Stomach (tissue), 4 donors: ENCODE data around the gene RASGRP4.

Experiments
- EP300 ChIP-seq: sonication (generic); formaldehyde crosslinking; IDR thresholded peaks from one replicate; pipeline ENCODE4 v1.6.1; 2017; ENCODE audit warnings: antibody characterized with exemption
- POLR2A ChIP-seq, 4 donors: fragments of 450-650 bp; IDR thresholded peaks; one replicate each; pipeline ENCODE4 v1.6.1; 2016; ENCODE audit warnings: antibody characterized with exemption in 4 of 4, control low read depth in 2 of 4, mild to moderate bottlenecking in 1 of 4, moderate library complexity in 1 of 4
- POLR2AphosphoS5 ChIP-seq, 3 donors: sonication (generic); formaldehyde crosslinking; IDR thresholded peaks; one replicate each; pipeline ENCODE4 v1.6.1; 2016; ENCODE audit warnings: antibody characterized with exemption in 3 of 3
- TF ChIP-seq, protein P1 (sequence below), 7 experiments: fragments of 450-650 bp in 4 of 7; fragments of 200-600 bp in 3 of 7; sonication (generic) in 3 of 7; IDR thresholded peaks; one replicate each; pipeline ENCODE4 v1.5.1; 2016 to 2019; ENCODE audit warnings: antibody characterized with exemption in 7 of 7, control low read depth in 2 of 7, mild to moderate bottlenecking in 1 of 7

DNA sequence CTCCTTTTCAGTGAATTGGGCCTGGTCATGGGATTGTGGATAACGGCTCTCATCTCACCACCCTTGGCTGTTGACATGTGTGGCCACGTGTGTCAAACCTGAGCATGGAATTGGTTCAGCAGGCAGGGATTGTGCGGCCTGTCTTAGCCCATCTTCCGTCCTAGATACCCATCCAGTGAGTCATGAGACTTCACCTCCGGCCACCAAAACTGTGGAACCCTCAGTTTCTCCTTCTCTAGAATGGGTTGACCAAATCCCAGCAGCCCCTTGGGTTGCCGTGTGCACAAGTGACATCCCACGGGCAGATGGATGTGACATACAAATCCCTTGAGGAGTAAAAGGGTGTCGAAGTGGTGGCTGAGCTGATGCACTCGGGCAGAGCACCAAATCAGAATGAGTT, 44.9 kb downstream of the RASGRP4 start:
- TF ChIP-seq, protein P1, sequence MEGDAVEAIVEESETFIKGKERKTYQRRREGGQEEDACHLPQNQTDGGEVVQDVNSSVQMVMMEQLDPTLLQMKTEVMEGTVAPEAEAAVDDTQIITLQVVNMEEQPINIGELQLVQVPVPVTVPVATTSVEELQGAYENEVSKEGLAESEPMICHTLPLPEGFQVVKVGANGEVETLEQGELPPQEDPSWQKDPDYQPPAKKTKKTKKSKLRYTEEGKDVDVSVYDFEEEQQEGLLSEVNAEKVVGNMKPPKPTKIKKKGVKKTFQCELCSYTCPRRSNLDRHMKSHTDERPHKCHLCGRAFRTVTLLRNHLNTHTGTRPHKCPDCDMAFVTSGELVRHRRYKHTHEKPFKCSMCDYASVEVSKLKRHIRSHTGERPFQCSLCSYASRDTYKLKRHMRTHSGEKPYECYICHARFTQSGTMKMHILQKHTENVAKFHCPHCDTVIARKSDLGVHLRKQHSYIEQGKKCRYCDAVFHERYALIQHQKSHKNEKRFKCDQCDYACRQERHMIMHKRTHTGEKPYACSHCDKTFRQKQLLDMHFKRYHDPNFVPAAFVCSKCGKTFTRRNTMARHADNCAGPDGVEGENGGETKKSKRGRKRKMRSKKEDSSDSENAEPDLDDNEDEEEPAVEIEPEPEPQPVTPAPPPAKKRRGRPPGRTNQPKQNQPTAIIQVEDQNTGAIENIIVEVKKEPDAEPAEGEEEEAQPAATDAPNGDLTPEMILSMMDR (IDR thresholded peaks at IDR 0.05), result no peak
- TF ChIP-seq POLR2A (IDR thresholded peaks at IDR 0.05), result no peak
- TF ChIP-seq EP300, result no peak
- no peak for TF ChIP-seq POLR2AphosphoS5 (IDR thresholded peaks at IDR 0.05)
